Nephron (organoid): Measurements from ENCODE around the gene GNAS.

Experiments used
- H3K27ac Mint-ChIP-seq, 3 experiments: 2 replicates each; pipeline ENCODE4 v1.8.0; 2020; ENCODE audit warnings: mixed read lengths in 3 of 3, mild to moderate bottlenecking in 2 of 3, moderate library complexity in 1 of 3
- H3K27me3 Mint-ChIP-seq: 2 replicates; pipeline ENCODE4 v1.8.0; 2021; ENCODE audit warnings: low read depth, mild to moderate bottlenecking, moderate library complexity, mixed read lengths
- H3K36me3 Mint-ChIP-seq: 2 replicates; pipeline ENCODE4 v1.8.0; 2020; ENCODE audit warnings: low read depth, mixed read lengths
- H3K4me1 Mint-ChIP-seq: 2 replicates; pipeline ENCODE4 v1.8.0; 2020; ENCODE audit warnings: mixed read lengths
- H3K4me3 Mint-ChIP-seq, 3 experiments: 2 replicates each; pipeline ENCODE4 v1.8.0; 2020; ENCODE audit warnings: mild to moderate bottlenecking in 3 of 3, mixed read lengths in 3 of 3, moderate library complexity in 2 of 3
- H3K9me3 Mint-ChIP-seq: 2 replicates; pipeline ENCODE4 v1.8.0; 2020; ENCODE audit warnings: mixed read lengths
- CTCF ChIP-seq, 3 experiments: fragments of 200-600 bp; sonication (generic); IDR thresholded peaks; one replicate each; pipeline ENCODE4 v1.5.0; 2021; ENCODE audit warnings: antibody characterized with exemption in 3 of 3; ENCODE audit not compliant: unreplicated experiment in 3 of 3

GNAS gene

GRCh38 chr20:58921564-58921963 lies 69.0 kb downstream of the GNAS start:
- Mint-ChIP-seq H3K4me3 (no peak overlapping the region), H3K36me3 (no peaks in the 10 kb centered on the region), H3K27me3 (peaks cover 10% of the 10 kb centered on the region), H3K4me1 (no peaks in the 10 kb centered on the region), H3K27ac (no peak overlapping the region), H3K9me3 (no peaks in the 10 kb centered on the region)
- no peak for TF ChIP-seq CTCF (IDR thresholded peaks at IDR 0.05; ENCODE audit: unreplicated experiment in 3 of 3)

GRCh38 chr20:58922036-58922435 lies 69.5 kb downstream of the GNAS start:
- Mint-ChIP-seq H3K36me3 (no peaks in the 10 kb centered on the region), H3K4me1 (no peaks in the 10 kb centered on the region), H3K27me3 (peaks cover 10% of the 10 kb centered on the region), H3K9me3 (no peaks in the 10 kb centered on the region), H3K27ac (no peak overlapping the region), H3K4me3 (no peak overlapping the region)
- TF ChIP-seq CTCF (IDR thresholded peaks at IDR 0.05; ENCODE audit: unreplicated experiment in 3 of 3) = no peak

- Mint-ChIP-seq H3K27ac (no peak overlapping the region), H3K27me3 (peaks cover 14% of the 10 kb centered on the region), H3K9me3 (no peaks in the 10 kb centered on the region), H3K4me3 (no peak overlapping the region), H3K36me3 (no peaks in the 10 kb centered on the region), H3K4me1 (no peaks in the 10 kb centered on the region)
- TF ChIP-seq CTCF (IDR thresholded peaks at IDR 0.05; ENCODE audit: unreplicated experiment in 3 of 3) = no peak
These were observed 70.7 kb downstream of the GNAS start for GRCh38 chr20:58923117-58923712.

GRCh38 chr20:58926802-58927489 lies 74.4 kb downstream of the GNAS start:
- no peak overlapping the region for H3K4me3 Mint-ChIP-seq
- H3K27me3 Mint-ChIP-seq = peaks cover 4% of the 10 kb centered on the region
- TF ChIP-seq CTCF (IDR thresholded peaks at IDR 0.05; ENCODE audit: unreplicated experiment in 3 of 3) = no peak

GRCh38 chr20:58927490-58928061 lies 75.1 kb downstream of the GNAS start:
- Mint-ChIP-seq H3K4me1 (no peaks in the 10 kb centered on the region), H3K4me3 (no peak overlapping the region), H3K36me3 (no peaks in the 10 kb centered on the region), H3K27ac (no peak overlapping the region), H3K27me3 (peaks cover 4% of the 10 kb centered on the region), H3K9me3 (no peaks in the 10 kb centered on the region)
- TF ChIP-seq CTCF (IDR thresholded peaks at IDR 0.05; ENCODE audit: unreplicated experiment in 3 of 3) = no peak

More at GRCh38 chr20:58926802-58927489, 74.4 kb downstream of the GNAS start:
- Mint-ChIP-seq H3K36me3 (no peaks in the 10 kb centered on the region), H3K9me3 (no peaks in the 10 kb centered on the region), H3K4me1 (no peaks in the 10 kb centered on the region), H3K27ac (no peak overlapping the region)
